Ascending aorta (tissue), 2 donors: ENCODE data around the gene ATP8A1. TPM values are rescaled to one million over a fixed set of nuclear protein-coding genes. Genes with fewer than 3 reads are reported as not detected.
"Not testable (repeated sequence)": the region's sequence is repeated elsewhere in the genome, so short reads cannot be mapped to it uniquely, and the experiment has no call there.

Source experiments
- DNase-seq, 2 donors: peaks; one replicate each; pipeline ENCODE4 v3.0.0-alpha.2; 2019; ENCODE audit warnings: low spot score in 2 of 2
- H3K27ac ChIP-seq, 2 donors: fragments of 200-600 bp; sonication (generic); one replicate each; pipeline ENCODE4 v1.5.1; 2016 to 2017; ENCODE audit warnings: mild to moderate bottlenecking in 1 of 2
- H3K27me3 ChIP-seq: fragments of 200-600 bp; sonication (generic); one replicate; pipeline ENCODE4 v1.5.1; 2017
- H3K36me3 ChIP-seq, 2 donors: fragments of 200-600 bp; sonication (generic); one replicate each; pipeline ENCODE4 v1.5.1; 2016
- H3K4me1 ChIP-seq, 2 donors: fragments of 200-600 bp; sonication (generic); one replicate each; pipeline ENCODE4 v1.5.1; 2016 to 2017; ENCODE audit warnings: mild to moderate bottlenecking in 1 of 2
- H3K4me3 ChIP-seq, 2 donors: fragments of 200-600 bp; sonication (generic); one replicate each; pipeline ENCODE4 v1.5.1; 2016 to 2017; ENCODE audit warnings: mild to moderate bottlenecking in 1 of 2
- H3K9me3 ChIP-seq, 2 donors: fragments of 200-600 bp; sonication (generic); one replicate each; pipeline ENCODE4 v1.5.1; 2016
- CTCF ChIP-seq, 3 experiments: fragments of 200-600 bp in 2 of 3; fragments of 450-650 bp in 1 of 3; sonication (generic) in 2 of 3; IDR thresholded peaks; one replicate each; pipeline ENCODE4 v1.5.1; 2016 to 2019; ENCODE audit warnings: antibody characterized with exemption in 3 of 3, mild to moderate bottlenecking in 1 of 3, moderate library complexity in 1 of 3
- intact Hi-C: fragments of 100-400 bp; cut with DNase I; formaldehyde crosslinking; loops from one replicate; pipeline ENCODE4 v1.15.1; 2023
- total RNA-seq: library from RNA; depleted of rRNA; stranded (reverse); fragments of >200 nt; gene quantifications from one replicate; pipeline ENCODE4 v1.1.0, GENCODE V29; 2016

The ATP8A1 gene
- total RNA-seq: 11.4 TPM

GRCh38 chr4:42656944-42657792, at the start of gene ATP8A1:
Gene ATP8A1 (minus strand): TSS chr4:42657105. CDS start chr4:42656873, 232 bp downstream.
- Histone ChIP-seq H3K9me3 (no peaks in the 10 kb centered on the region), H3K27ac (peak within 1 kb of the TSS; percentile 63 to 91), H3K4me3 (peak within 1 kb of the TSS; percentile 92 to 95), H3K27me3 (no peaks in the 10 kb centered on the region), H3K4me1 (peaks cover 4 to 9% of the 10 kb centered on the region in 2 donors), H3K36me3 (no peaks in the 10 kb centered on the region)
- no peak for TF ChIP-seq CTCF (IDR thresholded peaks at IDR 0.05)
- intact Hi-C loops: loop anchor here (2.0 kb wide), 1 partner anchor 16 kb away; no protein-coding TSS in a partner anchor
- peak; percentile 64 to 95 for DNase-seq

- H3K4me1 ChIP-seq: no peaks in the 10 kb centered on the region
- no peaks in the 10 kb centered on the region for H3K9me3 ChIP-seq
- no peaks in the 10 kb centered on the region for H3K36me3 ChIP-seq
- DNase-seq: no peak
- intact Hi-C loops: no loop called here
- no peak for TF ChIP-seq CTCF (IDR thresholded peaks at IDR 0.05)
- H3K27ac ChIP-seq: no peak overlapping the region
- H3K4me3 ChIP-seq: no peak overlapping the region
- no peaks in the 10 kb centered on the region for H3K27me3 ChIP-seq
These were observed 49.2 kb upstream of the ATP8A1 start for GRCh38 chr4:42706086-42706485.

- Histone ChIP-seq H3K27ac (no peak overlapping the region), H3K4me1 (no peaks in the 10 kb centered on the region), H3K27me3 (no peaks in the 10 kb centered on the region), H3K36me3 (no peaks in the 10 kb centered on the region), H3K4me3 (no peak overlapping the region), H3K9me3 (no peaks in the 10 kb centered on the region)
- intact Hi-C loops: no loop called here
- DNase-seq: no peak
- no peak for TF ChIP-seq CTCF (IDR thresholded peaks at IDR 0.05)
These were observed 46.9 kb upstream of the ATP8A1 start for GRCh38 chr4:42703813-42704212.

GRCh38 chr4:42702895-42703294, 46.0 kb upstream of the ATP8A1 start:
- H3K4me1 ChIP-seq: no peaks in the 10 kb centered on the region
- no peaks in the 10 kb centered on the region for H3K9me3 ChIP-seq
- H3K27me3 ChIP-seq: no peaks in the 10 kb centered on the region
- H3K27ac ChIP-seq: no peak overlapping the region
- H3K36me3 ChIP-seq: no peaks in the 10 kb centered on the region
- no peak for DNase-seq
- no peak overlapping the region for H3K4me3 ChIP-seq
- no peak for TF ChIP-seq CTCF (IDR thresholded peaks at IDR 0.05)
- intact Hi-C loops: no loop called here

- intact Hi-C loops, H3K9me3 ChIP-seq, H3K36me3 ChIP-seq, DNase-seq, H3K27ac ChIP-seq, H3K4me3 ChIP-seq, H3K27me3 ChIP-seq, H3K4me1 ChIP-seq: not testable (repeated sequence)
These were observed 44.9 kb upstream of the ATP8A1 start for GRCh38 chr4:42701780-42702179.

GRCh38 chr4:42690537-42690936, 33.6 kb upstream of the ATP8A1 start:
- TF ChIP-seq CTCF (IDR thresholded peaks at IDR 0.05): no peak
- no peaks in the 10 kb centered on the region for H3K4me1 ChIP-seq
- H3K27ac ChIP-seq: no peak overlapping the region
- intact Hi-C loops: no loop called here
- no peaks in the 10 kb centered on the region for H3K9me3 ChIP-seq
- H3K27me3 ChIP-seq: no peaks in the 10 kb centered on the region
- H3K36me3 ChIP-seq: no peaks in the 10 kb centered on the region
- DNase-seq: no peak
- H3K4me3 ChIP-seq: no peak overlapping the region
